Stimulated activated CD8-positive, alpha-beta memory T cell treated with anti-CD3 and anti-CD28 coated beads, Interleukin-15, amount 100 ng/mL, for 4 hours (primary cell): Measurements from ENCODE around the gene NME7.
A peak's percentile ranks its signal among the peaks of the same experiment; 100 is the strongest.
"Not testable (repeated sequence)": the region's sequence is repeated elsewhere in the genome, so short reads cannot be mapped to it uniquely, and the experiment has no call there.

ENCODE experiments used
- DNase-seq, 2 donors: peaks; one replicate each; pipeline ENCODE4 v3.0.0-alpha.2; 2020; ENCODE audit warnings: low read depth in 2 of 2

NME7 gene

GRCh38 chr1:169342096-169342495 is 25.5 kb downstream of the NME7 start:
- not testable (repeated sequence) for DNase-seq

DNA sequence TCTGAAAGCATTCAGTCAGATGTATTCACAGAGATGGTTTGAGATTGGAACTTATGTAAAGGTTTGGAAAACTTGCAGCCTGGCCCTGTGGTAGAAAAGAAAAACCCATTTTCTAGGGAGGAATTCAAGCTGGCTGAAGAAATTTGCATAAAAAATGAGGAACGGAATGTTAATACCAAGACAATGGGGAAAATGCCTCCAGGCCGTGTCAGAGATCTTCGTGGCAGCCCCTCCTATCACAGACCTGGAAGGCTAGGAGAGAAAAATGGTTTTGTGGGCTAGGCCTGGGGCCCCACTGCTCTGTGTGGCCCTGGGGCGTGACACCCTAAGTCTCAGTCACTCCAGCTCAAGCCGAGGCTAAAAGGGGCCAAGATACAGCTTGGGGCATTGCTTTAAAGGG is 26.7 kb downstream of the NME7 start:
- DNase-seq, result no peak

DNA sequence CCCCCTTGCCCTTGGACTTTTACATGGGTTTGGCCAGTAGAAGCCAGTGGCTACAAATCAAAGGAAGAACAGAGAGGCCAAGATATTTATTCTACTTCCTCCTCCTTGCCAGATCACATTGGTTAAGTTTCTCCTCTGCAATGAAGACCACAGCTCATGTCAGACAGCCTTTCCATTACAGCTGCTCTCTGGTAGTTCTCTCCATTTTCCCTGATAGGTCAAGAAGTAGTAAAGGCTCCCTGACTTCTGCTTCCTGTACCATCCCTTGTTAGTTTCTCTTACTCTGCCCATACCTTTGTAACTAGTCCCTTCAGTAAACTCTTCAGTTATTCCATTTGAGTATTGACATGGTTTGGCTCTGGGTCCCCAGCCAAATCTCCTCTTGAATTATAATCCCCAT is 27.8 kb downstream of the NME7 start:
- no peak for DNase-seq

- DNase-seq, result no peak
Measured at GRCh38 chr1:169338617-169339016, 29.0 kb downstream of the NME7 start.

GRCh38 chr1:169336947-169337715 is 30.5 kb downstream of the NME7 start:
- not testable (repeated sequence) for DNase-seq

DNA sequence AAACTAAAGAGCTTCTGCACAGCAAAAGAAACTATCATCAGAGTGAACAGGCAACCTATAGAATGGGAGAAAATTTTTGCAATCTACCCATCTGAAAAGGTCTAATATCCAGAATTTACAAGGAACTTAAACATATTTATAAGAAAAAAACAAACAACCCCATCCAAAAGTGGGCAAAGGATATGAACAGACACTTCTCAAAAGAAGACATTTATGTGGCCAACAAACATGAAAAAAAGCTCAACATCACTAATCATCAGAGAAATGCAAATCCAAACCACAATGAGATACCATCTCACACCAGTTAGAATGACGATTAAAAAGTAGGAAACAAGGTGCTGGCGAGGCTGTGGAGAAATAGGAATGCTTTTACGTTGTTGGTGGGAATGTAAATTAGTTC is 32.9 kb downstream of the NME7 start:
- DNase-seq, result not testable (repeated sequence)

GRCh38 chr1:169330927-169331326 is 36.7 kb downstream of the NME7 start:
- no peak for DNase-seq

GRCh38 chr1:169329383-169329782 is 38.2 kb downstream of the NME7 start:
- no peak for DNase-seq

DNA sequence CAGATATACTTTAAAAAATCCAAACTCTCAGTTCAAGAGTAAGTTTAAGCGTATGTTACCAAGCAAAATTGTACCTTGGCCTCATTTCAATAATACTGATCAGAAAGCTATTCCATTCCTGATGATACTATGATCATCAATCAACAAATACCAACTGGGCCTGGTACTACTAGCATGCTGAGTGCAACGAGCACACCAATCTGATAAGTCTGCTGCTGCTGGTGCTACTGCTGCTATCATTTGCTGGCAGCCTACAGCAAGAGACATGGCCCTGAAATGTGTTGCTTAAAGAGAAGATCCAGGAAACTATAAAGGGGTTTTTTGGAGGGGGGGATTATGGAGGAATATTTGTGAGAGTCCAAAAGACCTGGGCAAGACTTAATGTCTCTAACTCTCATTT is 39.7 kb downstream of the NME7 start:
- no peak for DNase-seq

DNA sequence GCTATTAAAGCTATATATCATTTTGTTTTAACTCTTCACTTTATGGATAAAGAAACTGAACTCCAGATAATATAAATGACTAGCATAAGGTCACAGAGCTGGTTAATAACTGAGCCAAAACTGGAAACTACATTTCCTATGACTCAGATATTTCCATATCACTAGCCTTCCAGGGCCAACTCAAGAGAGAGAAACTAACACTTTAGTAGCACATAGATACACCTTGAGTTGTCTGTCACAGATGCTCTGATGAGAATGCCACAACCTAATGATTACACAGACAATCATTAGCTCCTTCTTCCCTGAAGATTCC is 40.7 kb downstream of the NME7 start:
- DNase-seq, result no peak

DNA sequence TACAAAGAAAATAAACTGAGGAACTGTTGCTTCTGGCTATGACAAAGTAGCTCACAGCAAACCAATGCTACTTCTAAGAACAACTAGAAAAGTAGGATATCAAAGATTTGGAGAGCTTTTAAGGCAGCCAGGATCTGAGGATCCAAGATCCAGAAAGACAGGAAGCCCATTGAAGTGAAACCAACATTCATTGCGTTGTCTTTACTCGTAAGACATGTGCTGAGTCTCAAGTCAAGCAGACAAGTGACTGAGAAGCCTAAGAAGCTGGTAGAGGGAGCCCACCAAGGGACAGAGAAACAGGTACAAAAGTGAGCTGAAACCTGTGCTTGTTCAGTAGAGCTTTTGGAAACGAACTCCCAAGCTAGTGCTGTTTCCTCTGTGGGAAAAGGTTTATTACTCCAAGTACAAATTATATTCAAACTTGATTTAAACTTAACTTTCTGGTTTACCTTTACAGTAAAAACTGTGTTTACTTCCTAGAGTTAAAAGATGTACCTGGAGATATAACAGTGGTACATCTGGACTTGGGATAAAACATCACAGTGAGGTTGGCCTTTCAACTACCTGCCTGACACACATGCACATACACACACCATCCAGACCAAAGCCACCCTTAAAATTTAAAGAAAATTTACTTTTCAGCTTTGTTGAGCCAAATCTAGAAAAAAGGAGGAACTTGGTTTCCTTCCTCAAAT is 41.2 kb downstream of the NME7 start:
- DNase-seq, result no peak

GRCh38 chr1:169325117-169325516 is 42.5 kb downstream of the NME7 start:
- DNase-seq, result no peak

DNA sequence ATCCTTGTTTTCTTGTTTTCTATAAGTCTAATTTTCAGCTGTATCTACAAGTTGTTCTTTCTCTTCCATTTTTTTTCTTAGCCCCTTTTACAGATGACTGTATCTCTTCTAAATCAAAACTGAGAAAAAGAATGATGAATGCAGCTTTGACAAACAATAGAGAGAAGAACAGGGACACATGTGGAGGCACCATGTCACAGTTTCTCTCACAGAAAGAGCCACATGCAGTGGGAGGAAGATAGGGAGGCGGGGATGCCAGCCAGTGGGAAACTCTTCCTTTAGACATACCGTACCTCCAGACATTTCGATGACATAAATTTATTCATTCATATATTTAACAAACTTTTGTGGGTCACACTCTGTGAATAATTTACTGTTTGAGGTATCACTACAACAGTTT is 45.5 kb downstream of the NME7 start:
- no peak for DNase-seq

- no peak for DNase-seq
Measured at GRCh38 chr1:169321539-169321938, 46.1 kb downstream of the NME7 start.

- DNase-seq, result no peak
Measured at GRCh38 chr1:169318536-169319244, 48.9 kb downstream of the NME7 start.

DNA sequence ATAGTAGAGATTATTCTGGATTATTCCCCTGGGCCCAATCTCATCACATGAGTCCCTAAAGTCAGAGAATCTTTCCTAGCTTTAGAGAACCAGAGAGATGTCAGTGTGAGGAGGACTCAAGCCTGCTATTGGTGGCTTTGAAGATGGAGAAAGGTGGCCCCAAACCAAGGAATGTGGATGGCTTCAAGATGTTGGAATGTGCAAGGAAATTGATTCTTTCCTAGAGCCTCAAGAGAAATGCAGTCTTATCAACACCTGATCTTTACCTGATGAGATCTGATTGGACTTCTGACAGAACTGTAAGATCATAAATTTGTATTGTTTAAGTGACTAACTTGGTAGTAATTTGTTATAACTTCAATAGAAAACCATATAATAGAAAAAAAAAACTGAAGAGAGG is 51.0 kb downstream of the NME7 start:
- no peak for DNase-seq

GRCh38 chr1:169312084-169312954 is 55.3 kb downstream of the NME7 start:
- DNase-seq, result peak in 1 of 2 donors; percentile 40

GRCh38 chr1:169309178-169310166 is 58.1 kb downstream of the NME7 start:
- DNase-seq, result no peak

DNA sequence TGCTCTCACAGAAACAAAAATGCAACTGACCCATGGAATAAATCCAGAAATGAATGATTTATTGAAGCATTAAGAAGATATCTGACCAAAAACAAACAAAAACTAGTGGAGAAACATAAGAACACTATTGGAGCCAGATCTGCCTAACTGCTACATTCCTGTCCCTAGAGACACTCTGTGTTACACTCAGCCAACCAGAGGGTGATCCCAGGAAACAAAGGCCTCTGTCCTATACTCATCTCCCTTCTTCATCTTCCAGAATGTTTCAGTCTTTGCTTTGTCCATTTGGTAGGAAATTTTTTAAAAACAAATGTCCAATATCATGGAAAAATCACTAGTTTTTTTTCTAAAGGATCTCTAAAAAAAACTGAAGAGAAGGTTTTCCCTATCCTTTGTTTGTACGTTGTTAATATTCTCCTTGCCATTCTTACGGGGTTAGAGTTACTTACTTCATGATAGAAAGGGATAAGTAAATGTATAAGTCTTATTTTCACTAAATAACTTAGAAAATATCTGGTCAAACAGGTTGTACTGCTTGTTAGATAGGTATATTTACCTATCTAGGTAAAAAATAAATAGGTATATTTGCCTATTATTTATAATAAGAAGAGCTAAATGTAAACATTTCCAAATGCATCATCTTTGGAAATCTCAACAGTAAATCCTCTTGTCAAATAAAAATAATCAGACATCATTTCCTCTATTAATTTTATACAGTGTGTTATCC is 59.1 kb downstream of the NME7 start:
- DNase-seq, result no peak

GRCh38 chr1:169307176-169307575 is 60.4 kb downstream of the NME7 start:
- no peak for DNase-seq
